GM23338 (cell line): ENCODE results near the gene GRIA4.

Experiments used
- CREB1 ChIP-seq: fragments of 250-450 bp; sonication (Bioruptor Pico); IDR thresholded peaks from 2 replicates; pipeline ENCODE4 v1.5.0; 2020; ENCODE audit warnings: low read depth, mild to moderate bottlenecking, moderate library complexity
- CTCF ChIP-seq, 2 experiments: fragments of 200-600 bp in 1 of 2; sonication (generic) in 1 of 2; conservative IDR thresholded peaks; 2 replicates each; pipeline versions ENCODE4 v1.5.1 to v1.6.1; 2016 to 2017; ENCODE audit warnings: antibody characterized with exemption in 2 of 2, low read depth in 2 of 2, mild to moderate bottlenecking in 2 of 2, moderate library complexity in 1 of 2
- EZH2 ChIP-seq: fragments of 200-600 bp; sonication (generic); IDR thresholded peaks from one replicate; pipeline ENCODE4 v1.8.0; 2017; ENCODE audit warnings: antibody characterized with exemption, mild to moderate bottlenecking, low read depth; ENCODE audit not compliant: unreplicated experiment
- EZH2phosphoT487 ChIP-seq: fragments of 200-600 bp; sonication (generic); IDR thresholded peaks from one replicate; pipeline ENCODE4 v1.8.1; 2018; ENCODE audit warnings: antibody characterized with exemption; ENCODE audit not compliant: unreplicated experiment
- JUNB ChIP-seq: IDR thresholded peaks from one replicate; pipeline ENCODE4 v1.6.1; 2016; ENCODE audit warnings: antibody characterized with exemption; ENCODE audit not compliant: unreplicated experiment
- ZNF462 ChIP-seq: fragments of 250-450 bp; sonication (Bioruptor Pico); IDR thresholded peaks from 2 replicates; pipeline ENCODE4 v1.5.0; 2020; ENCODE audit warnings: mild to moderate bottlenecking, moderate library complexity

GRCh38 chr11:105975128-105975527 is 365.3 kb downstream of the GRIA4 start:
- TF ChIP-seq CTCF (conservative IDR thresholded peaks at IDR 0.05; ENCODE audit: low read depth in 2 of 2), result no peak
- TF ChIP-seq EZH2, result no peak
- TF ChIP-seq ZNF462, result no peak
- no peak for TF ChIP-seq CREB1
- TF ChIP-seq JUNB, result no peak
- no peak for TF ChIP-seq EZH2phosphoT487
